NCI-H1694 (cell line): ENCODE measurements around the gene RSPH6A.

Experiments used
- DNase-seq: peaks from one replicate; lab custom pipeline; 2025; lab: John Stamatoyannopoulos, UW

RSPH6A gene

DNA sequence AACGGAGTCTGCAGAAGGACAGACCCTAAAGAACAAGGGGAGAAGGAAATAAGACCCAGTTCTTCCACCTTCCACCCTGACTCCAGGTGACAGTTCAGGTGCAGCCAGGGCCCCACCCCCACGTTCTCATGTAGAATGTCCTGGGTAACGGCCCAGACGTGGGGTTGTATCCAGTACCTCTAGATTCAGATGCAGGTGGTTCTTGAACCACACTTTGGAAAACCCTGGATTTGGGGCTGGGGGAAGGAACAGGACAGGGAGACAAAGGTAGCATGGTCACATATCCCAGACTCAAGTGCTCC lies 35.0 kb downstream of the RSPH6A start:
- DNase-seq = no peak

GRCh38 chr19:45779231-45780145 lies 35.6 kb downstream of the RSPH6A start:
- peak; percentile 64 for DNase-seq

DNA sequence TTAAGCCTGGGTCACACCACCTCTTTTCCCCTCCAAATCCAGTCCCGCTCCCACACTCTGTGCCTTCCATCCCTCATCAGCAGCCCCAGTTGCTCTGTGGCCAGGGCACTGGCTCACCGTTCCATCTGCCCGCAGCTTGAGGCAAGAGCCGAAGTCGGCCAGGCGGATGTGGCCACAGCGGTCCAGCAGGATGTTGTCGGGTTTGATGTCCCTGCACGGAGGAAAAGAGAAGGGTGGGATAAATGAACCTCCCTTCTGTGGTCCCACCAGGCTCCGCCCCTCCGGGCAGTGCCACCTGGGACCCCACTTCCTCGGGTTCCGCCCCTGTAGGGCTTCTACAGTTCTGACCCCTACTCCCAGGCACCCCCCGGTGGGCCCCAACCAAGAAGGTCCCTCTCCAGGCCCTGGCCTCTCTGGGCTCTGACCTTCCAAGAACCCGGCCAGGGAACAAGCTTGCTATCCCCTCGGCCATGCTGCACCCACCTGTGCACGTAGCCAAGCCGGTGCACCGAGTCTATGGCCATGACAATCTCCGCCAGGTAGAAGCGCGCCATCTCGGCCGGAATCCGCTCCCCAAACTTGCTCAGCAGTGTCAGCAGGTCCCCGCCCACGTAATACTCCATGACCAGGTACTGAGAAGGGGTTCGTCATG lies 37.0 kb downstream of the RSPH6A start:
- DNase-seq = no peak

DNA sequence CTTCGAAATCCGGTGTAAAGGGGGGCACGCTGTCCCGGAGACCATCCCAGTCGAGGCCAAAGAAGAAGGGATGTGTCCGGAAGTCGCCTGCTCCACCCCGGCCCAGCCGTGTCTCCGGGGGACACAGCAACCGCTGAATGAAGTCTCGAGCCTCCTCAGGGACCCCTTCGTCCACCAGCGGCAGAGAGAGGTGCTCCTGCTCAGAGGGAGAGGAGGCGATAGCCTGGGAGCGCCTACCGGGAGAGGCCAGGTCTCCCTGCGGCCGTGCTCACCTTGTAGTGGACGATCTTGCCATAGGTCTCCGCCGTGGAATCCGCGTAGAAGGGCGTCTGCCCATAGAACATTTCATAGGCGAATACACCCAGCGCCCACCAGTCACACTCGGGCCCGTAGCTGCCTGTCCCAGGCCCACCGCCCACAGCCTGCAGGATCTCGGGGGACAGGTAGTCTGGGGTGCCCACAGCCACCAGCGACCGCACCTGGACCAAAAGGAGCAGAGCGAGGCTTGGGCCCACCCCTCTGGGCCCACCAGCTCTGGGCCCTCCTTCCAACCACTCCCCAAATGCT lies 37.6 kb downstream of the RSPH6A start:
- DNase-seq = no peak

GRCh38 chr19:45774765-45775164 lies 40.3 kb downstream of the RSPH6A start:
- DNase-seq = no peak

GRCh38 chr19:45773384-45773783 lies 41.7 kb downstream of the RSPH6A start:
- no peak for DNase-seq

DNA sequence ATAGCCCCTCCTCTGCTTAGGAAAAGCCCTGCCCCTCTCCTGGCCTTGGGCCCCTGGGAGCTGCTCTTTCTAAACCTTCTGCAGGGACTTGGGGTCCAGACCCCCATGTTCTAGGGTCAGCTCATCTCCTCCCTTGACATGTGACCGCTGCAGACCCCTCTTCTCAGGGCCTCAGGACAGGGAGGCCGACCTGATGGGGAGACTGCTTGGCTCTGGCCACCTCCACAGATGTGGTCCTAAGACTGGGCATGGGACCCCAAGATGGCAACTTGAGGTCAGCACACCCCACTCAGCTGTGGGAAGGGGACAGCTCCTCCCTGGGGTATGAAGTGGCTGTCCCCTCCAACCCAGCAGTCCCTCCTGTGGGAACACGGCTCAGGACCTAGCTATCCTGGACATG lies 42.2 kb downstream of the RSPH6A start:
- no peak for DNase-seq

GRCh38 chr19:45772130-45772840 lies 42.8 kb downstream of the RSPH6A start:
- DNase-seq = no peak

GRCh38 chr19:45771311-45771933 lies 43.7 kb downstream of the RSPH6A start:
- no peak for DNase-seq

DNA sequence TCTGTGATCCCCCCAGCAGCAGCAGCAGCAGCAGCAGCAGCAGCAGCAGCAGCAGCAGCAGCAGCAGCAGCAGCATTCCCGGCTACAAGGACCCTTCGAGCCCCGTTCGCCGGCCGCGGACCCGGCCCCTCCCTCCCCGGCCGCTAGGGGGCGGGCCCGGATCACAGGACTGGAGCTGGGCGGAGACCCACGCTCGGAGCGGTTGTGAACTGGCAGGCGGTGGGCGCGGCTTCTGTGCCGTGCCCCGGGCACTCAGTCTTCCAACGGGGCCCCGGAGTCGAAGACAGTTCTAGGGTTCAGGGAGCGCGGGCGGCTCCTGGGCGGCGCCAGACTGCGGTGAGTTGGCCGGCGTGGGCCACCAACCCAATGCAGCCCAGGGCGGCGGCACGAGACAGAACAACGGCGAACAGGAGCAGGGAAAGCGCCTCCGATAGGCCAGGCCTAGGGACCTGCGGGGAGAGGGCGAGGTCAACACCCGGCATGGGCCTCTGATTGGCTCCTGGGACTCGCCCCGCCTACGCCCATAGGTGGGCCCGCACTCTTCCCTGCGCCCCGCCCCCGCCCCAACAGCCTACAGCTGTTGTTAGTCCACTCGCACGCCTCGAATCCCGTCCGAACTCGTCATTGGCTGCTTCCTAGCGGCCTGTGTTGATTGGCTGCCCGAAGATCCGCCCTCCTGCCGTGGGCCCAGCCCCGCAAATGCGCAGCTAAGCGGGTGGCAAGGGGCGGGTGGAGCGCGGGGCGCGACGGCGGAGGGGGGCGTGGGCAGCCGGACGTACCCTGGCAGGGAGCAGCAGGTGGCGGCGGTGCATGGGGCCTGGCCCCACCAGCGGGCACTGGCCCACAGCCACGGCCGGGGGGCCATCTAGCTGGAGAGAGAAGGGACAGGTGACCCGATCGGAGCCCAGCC lies 44.7 kb downstream of the RSPH6A start:
- peak; percentile 98 for DNase-seq

DNA sequence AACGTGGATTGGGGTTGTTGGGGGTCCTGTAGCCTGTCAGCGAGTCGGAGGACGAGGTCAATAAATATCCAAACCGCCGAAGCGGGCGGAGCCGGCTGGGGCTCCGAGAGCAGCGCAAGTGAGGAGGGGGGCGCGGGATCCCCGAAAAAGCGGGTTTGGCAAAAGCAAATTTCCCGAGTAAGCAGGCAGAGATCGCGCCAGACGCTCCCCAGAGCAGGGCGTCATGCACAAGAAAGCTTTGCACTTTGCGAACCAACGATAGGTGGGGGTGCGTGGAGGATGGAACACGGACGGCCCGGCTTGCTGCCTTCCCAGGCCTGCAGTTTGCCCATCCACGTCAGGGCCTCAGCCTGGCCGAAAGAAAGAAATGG lies 45.3 kb downstream of the RSPH6A start:
- no peak for DNase-seq

DNA sequence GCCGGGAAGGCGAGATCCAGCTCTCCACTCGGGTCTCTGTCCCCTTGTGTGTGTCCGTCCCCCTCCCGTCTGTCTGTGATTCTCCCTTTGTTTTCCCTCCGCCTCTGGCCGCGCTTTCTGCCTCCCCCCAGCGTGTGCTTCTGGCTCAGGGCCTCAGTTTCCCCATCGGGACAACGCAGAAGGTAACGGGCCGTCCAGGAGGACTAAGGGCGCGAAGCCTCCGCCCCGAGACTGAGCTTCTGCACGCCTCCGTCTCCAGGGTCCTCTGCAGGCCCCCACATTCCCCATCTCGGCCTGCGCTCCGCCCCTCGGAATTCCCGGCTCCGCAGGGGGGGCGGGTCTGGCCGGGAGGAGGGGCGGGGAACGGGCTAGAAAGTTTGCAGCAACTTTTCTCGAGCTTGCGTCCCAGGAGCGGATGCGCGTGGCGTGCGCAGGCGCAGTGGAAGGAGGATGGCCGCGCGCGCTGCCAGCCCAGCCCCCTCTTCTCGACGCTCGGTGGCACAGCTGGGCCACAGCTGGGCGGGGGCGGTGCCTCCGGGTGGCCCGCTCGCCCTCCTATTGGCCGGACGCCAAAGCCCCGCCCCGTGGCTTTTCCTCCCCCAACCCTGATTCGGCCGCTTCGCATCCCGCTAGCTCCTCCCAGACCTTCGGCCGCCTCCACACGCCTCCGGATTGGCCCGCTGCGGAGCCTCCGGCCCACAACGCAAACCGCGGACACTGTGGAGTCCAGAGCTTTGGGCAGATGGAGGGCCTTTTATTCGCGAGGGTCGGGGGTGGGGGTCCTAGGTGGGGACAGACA lies 45.9 kb downstream of the RSPH6A start, which contains the start of gene SIX5:
Gene SIX5 (minus strand): TSS at position 269 of the 799 bp plus-strand sequence. CDS start 408 bp downstream, outside the sequence.
- DNase-seq = peak; percentile 90

DNA sequence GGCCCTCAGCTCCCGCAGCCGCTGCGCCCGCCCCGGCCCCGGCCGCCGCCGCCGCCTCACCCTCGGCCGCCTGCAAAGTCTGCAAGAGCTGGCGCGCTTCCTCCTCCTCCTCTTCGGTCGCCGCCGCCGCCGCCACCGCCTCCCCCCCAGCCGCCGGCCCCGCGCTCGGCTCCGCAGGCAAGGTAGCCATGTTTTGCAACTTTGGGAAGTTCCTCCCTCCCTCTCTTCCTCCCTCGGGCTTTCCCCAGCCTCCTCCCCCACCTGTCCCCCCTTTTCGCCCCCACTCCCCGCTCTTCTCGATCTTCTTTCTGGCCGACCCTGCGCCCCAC lies 46.5 kb downstream of the RSPH6A start:
- DNase-seq = no peak

DNA sequence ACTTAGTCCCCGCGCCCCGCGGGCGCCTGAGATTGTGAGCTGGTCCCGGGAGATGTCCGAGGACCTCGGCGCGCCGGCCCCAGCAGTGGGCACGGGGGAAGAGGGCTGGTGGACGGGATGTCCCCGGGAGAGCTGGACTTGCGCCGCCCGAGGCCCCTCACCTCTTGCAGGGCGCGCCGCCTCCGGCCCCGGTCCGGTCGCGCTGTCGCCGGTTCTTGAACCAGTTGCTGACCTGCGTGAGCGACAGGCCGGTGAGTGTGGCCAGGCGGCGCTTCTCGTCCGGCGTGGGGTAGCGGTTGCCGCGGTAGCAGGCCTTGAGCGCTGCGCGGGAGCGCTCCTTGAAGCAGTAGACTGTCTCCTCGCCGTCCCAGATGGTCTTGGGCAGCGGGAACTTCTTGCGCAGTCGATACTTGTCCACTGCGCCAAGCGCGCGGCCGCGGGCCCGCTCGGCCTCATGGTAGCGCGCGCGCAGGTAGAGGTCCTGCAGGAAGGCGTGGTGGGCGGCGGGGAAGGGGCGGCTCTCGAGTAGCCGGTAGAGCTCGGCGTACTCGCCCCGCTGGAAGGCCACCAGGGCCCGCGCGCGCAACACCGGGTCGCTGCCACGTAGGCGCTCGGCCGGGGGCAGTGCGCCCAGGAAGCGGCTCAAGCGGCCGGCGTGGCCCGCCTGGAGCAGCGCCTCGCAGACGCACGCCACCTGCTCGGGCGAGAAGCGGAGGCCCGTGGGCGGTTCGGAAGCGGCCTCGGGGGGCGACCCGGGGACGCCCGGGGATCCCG lies 47.0 kb downstream of the RSPH6A start:
- DNase-seq = no peak

GRCh38 chr19:45767410-45767880 lies 47.7 kb downstream of the RSPH6A start:
- DNase-seq = no peak

- DNase-seq = no peak
These were observed 48.2 kb downstream of the RSPH6A start for GRCh38 chr19:45766869-45767346.

GRCh38 chr19:45766296-45766868 lies 48.7 kb downstream of the RSPH6A start:
- DNase-seq = no peak

DNA sequence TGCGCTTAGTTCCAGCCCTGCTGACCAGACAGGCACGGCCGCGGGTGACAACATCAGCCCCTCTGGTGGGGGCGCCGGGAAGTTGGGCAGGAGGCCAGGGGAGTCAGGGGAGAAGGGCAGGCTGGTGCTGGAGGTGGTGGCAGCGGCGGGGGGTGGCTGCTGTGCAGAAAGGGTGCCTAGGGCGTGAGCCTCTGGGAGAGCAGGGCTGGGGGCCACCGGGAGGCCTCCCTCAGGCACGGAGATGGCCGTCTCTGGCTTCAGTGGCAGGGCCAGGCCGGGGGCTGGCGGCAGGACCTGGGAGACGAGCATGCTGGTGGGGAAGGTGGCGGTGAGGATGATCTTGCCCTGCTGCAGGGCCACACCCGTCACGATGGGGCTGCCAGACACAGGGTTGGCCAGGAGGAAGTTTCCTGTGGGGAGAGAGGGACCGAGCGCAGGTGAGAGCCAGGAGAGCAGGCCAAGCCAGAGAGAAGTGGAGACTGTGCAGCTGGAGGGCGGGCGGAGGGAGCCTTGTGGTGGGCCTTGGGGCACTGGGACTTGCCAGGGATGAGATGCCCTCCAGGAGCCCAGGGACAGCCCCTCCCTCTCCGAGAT lies 49.3 kb downstream of the RSPH6A start:
- DNase-seq = no peak
